ENCODE results near the gene MBLAC2.

Gene MBLAC2

GRCh38 chr5:90479611-90480385 is 5.2 kb upstream of the MBLAC2 start:
- TF ChIP-seq CTCF (conservative IDR thresholded peaks at IDR 0.05) (no peak), ZFX (IDR thresholded peaks at IDR 0.05) (no peak)
- H3K27ac ChIP-seq: no peak overlapping the region

GRCh38 chr5:90477621-90478215 is 3.1 kb upstream of the MBLAC2 start:
- no peak for TF ChIP-seq ZFX (IDR thresholded peaks at IDR 0.05)
- no peak for TF ChIP-seq CTCF (conservative IDR thresholded peaks at IDR 0.05)
- H3K27ac ChIP-seq: no peak overlapping the region

GRCh38 chr5:90477073-90477472 is 2.5 kb upstream of the MBLAC2 start:
- TF ChIP-seq ZFX (IDR thresholded peaks at IDR 0.05) (no peak), CTCF (conservative IDR thresholded peaks at IDR 0.05) (no peak)
- no peak overlapping the region for H3K27ac ChIP-seq

- no peak overlapping the region for H3K27ac ChIP-seq
These were observed 1.8 kb upstream of the MBLAC2 start for GRCh38 chr5:90476391-90476790.

GRCh38 chr5:90475436-90475980 is 937 bp upstream of the MBLAC2 start:
- TF ChIP-seq CTCF (conservative IDR thresholded peaks at IDR 0.05) (no peak), ZFX (IDR thresholded peaks at IDR 0.05) (no peak)
- no peak overlapping the region for H3K27ac ChIP-seq

More at GRCh38 chr5:90476391-90476790, 1.8 kb upstream of the MBLAC2 start:
- no peak for TF ChIP-seq ZFX (IDR thresholded peaks at IDR 0.05)
- no peak for TF ChIP-seq CTCF (conservative IDR thresholded peaks at IDR 0.05)

GRCh38 chr5:90473396-90474234 is 956 bp downstream of the MBLAC2 start:
- TF ChIP-seq ZFX (IDR thresholded peaks at IDR 0.05) (peak; percentile 88), CTCF (conservative IDR thresholded peaks at IDR 0.05) (no peak)
- H3K27ac ChIP-seq: peak overlapping the region; percentile 89

All from C4-2B (cell line).